Measurements from ENCODE around the gene NUDT21.
A peak's percentile ranks its signal among the peaks of the same experiment; 100 is the strongest.

The NUDT21 gene

GRCh38 chr16:56462064-56462796 is 11.1 kb upstream of the NUDT21 start:
- no peak for DNase-seq (ENCODE audit: low read depth in 2 of 2)

DNA sequence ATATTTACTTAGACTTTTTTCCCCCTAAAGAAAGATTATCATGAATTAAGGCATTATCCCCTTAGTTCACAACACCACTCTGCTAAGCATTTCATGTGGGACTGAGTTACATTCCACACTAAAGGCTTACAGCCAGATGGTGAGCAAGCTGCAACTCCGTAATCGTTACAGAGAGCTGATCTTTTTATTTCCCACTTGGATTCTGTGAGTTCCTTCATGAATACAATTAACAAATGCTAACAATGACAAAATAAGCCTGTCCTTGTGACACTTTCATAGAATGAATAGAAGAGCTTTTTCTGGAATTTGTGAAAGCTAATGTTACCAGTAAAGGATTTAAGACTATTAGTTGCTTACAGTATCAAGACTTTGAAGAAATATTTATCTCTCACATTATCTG is 9.0 kb upstream of the NUDT21 start:
- no peak for DNase-seq (ENCODE audit: low read depth in 2 of 2)

DNA sequence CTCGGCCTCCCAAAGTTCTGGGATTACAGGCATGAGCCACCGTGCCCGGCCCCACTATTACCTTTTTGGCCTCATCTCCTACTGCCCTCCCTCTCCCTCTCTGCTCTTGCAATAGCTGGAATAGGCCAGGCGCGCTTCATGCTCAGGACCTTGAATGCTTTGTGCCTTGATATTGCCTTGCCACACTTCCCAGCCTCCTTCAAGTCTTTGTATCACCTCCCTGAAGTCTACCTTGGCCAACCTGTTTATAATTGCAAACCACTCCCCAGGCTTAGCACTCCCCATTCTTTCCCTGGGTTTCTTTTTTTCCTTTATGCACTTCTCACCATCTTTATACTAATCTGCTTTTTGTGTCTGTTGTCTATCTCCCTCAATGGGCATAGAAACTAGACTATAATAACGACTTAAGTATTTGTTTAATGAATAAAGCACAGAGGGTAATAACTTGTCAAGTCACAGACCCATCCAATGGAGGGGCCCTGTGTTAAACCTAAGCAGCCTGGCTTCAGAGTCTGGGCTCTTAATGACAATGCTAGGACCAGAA is 6.9 kb upstream of the NUDT21 start:
- no peak for DNase-seq (ENCODE audit: low read depth in 2 of 2)

DNA sequence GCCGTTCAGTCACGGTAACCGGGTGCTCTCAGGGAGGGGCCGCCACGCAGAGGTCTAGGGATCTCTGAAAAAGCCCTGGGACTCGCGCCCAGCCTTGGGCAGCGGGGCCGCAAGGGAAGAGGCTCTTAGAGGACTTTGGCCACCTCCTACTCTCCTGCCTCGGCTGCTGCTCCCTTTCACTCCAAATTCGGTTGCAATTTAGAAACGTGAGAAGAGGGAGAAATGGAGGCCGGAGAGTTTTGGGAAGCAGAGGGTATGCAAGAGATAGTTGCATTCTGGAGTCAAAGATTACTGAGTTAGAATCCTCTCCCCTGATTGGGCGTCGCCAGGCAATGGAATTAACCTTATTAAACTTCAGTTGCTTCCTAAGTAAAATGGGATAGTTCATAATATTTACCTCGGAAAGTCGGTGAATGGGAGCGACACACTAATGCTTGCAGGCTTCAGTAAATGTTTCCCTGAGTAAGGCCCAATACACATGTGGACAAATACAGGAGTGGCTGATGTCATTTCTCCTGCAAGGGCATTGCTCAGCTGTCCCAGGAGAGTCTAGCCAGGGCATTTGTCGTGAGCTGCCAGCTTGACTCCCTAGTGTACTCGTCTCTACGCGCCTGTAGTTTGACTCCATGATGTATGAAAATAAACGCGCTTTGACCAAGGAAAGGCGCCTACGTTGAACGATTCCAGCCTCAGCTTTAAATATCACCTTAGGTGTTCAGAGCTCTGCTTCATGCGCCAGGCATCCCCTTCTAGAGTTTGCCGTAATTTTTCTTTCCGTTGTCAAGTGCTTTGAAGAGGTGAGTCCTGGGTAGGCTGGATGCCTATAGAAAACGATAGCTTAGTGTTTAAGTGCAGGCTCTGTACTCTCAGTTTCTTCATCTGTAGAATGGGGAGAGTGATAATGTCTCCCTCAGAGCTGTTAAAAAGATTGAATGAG is 889 bp upstream of the NUDT21 start:
- DNase-seq (ENCODE audit: low read depth in 2 of 2): no peak

- no peak for DNase-seq (ENCODE audit: low read depth in 2 of 2)
Observed at GRCh38 chr16:56450275-56450985, 702 bp downstream of the NUDT21 start.

- DNase-seq (ENCODE audit: low read depth in 2 of 2): no peak
Observed at GRCh38 chr16:56448005-56448404, 3.1 kb downstream of the NUDT21 start.

GRCh38 chr16:56447286-56447685 is 3.8 kb downstream of the NUDT21 start:
- no peak for DNase-seq (ENCODE audit: low read depth in 2 of 2)

- no peak for DNase-seq (ENCODE audit: low read depth in 2 of 2)
Observed at GRCh38 chr16:56438038-56438437, 13.1 kb downstream of the NUDT21 start.

GRCh38 chr16:56436258-56436657 is 14.9 kb downstream of the NUDT21 start:
- no peak for DNase-seq (ENCODE audit: low read depth in 2 of 2)

- DNase-seq (ENCODE audit: low read depth in 2 of 2): no peak
Observed at GRCh38 chr16:56428091-56428490, 23.0 kb downstream of the NUDT21 start.

DNA sequence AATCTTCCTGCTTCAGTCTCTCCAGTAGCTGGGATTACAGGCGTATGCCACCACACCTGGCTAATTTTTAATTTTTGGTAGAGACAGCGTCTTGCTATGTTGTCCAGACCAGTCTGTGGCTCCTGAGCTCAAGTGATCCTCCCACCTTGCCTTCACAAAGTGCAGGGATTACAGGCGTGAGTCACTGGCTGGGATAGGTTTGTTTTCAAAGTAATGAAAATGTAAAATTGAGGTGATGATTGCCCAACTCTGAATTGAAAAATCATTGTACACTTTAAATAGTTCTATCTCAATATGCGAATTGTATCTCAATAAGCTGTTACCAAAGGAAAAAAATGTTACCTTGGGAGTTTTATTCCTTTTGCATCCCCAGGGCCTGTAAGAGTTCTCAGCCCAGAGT is 24.5 kb downstream of the NUDT21 start:
- DNase-seq (ENCODE audit: low read depth in 2 of 2): no peak

GRCh38 chr16:56425439-56425832 is 25.7 kb downstream of the NUDT21 start, which contains the start of gene AMFR:
AMFR (minus strand) TSS chr16:56425545; CDS start chr16:56425327, 218 bp downstream.
- peak in 1 of 2 donors; percentile 60 for DNase-seq (ENCODE audit: low read depth in 2 of 2)

- peak in 1 of 2 donors; percentile 46 for DNase-seq (ENCODE audit: low read depth in 2 of 2)
Observed at GRCh38 chr16:56424791-56425438, 26.2 kb downstream of the NUDT21 start.

DNA sequence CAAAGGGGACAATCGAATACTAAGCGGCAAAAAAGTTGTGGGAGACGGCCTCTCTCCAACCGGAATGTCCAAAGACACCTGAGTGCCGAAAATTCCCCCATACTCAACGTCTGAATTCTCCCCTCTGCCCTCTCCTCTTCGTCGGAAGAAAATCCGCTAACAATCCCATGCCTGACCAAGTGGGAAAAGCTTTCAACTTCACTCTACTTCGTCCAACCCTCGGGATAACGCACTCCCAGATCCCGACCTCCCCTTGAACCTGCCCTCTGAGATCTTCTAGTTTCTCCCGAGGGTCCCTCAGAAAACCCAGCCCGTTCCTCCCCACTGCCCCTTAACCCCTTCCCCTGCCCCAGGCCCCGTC is 26.7 kb downstream of the NUDT21 start:
- no peak for DNase-seq (ENCODE audit: low read depth in 2 of 2)

DNA sequence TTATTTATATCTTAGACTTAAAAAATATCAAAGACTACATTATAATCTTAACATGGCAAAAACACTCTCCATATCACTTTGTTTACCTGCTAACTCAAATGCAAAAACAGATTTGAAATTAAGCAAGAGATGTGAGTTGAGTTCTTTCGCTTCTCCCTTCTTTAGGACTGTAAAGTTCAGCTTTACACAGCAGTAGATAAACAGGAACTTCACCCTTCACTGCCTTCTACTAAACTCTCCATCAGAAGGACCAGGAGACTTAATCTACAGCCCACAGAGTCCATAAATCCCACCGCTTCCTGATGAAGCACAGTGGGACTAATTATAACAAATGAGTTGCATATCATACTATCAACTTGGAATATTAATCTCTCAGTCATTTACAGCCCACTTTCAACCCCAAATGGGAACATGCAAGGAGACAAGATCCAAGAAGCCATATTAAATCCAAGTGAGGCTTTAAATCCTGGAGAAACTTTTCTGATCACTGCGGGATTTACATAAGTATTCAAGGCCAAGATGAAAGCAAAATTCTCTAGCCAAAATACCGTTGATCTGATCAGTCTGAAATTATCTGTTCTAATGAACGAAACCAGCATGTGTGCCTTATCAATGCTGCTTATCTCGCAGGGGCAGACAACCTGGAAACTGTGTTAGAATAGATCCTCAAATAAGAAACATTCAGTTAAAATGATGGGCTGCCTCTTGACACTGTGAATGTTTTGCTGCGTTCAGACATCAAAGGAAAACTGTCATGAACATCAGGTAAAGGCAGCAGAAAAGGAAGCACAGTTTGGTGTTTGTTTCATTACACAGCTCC is 27.3 kb downstream of the NUDT21 start:
- DNase-seq (ENCODE audit: low read depth in 2 of 2): no peak

GRCh38 chr16:56422896-56423441 is 28.2 kb downstream of the NUDT21 start:
- DNase-seq (ENCODE audit: low read depth in 2 of 2): no peak

DNA sequence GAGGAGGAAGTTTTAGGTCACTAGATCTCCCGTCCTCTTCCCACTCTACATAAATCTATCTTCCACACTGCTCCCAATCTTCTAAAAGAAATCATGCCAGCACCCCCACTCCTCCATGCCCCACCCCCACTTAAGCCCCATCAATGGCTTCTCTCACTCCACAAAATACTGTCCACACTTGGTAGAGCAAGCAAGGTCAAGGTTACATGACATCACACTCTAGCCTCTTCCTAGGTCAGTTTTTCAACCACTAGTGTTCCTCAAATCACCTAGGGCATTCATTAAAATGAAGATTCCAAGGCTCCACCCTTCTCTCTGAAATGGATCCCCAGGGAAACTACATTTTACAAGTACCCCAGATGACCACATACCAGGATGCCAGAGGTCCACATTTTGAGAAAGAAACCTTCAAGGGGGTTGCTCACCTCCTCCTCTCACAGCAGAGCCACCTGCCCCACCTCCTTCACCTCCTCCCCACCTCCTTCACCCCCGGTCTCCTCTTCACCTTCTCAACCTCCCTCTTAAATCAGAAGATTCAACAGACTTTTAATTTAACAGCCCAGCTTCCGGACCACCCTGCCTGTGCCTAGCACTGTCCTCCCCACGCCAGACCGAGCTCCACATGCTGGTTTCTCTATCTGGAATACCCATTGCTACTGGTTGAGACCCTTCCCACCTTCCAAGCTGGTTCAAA is 29.0 kb downstream of the NUDT21 start:
- DNase-seq (ENCODE audit: low read depth in 2 of 2): no peak

GRCh38 chr16:56421313-56421712 is 29.8 kb downstream of the NUDT21 start:
- DNase-seq (ENCODE audit: low read depth in 2 of 2): no peak

DNA sequence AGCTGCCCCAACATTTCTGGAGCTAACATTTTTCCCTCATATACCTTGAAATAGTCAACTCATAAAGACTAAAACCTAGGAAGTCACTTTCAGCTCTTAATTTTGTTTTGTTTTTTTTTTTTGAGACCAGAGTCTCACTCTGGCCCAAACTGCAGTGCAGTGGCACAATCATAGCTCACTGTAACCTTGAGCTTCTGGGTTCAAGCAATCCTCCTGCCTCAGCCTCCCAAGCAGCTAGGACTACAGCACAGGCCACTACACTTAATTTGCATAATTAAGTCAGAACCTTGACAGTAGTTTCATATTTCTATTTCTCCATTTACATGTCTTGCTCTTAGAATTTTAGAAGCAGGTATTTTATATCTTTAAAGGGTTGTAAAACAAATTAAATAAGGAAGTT is 30.5 kb downstream of the NUDT21 start:
- DNase-seq (ENCODE audit: low read depth in 2 of 2): no peak

Measured in stimulated activated CD8-positive, alpha-beta memory T cell treated with anti-CD3 and anti-CD28 coated beads, Interleukin-7, amount 100 ng/mL, for 4 hours (primary cell).